Astrocyte (in vitro differentiated cells and primary cell): ENCODE measurements around the gene SLC25A15. TPM values are rescaled to one million over a fixed set of nuclear protein-coding genes. Genes with fewer than 3 reads are reported as not detected.

Source experiments
- DNase-seq: peaks from one replicate; pipeline ENCODE4 v3.0.0-alpha.2; 2010; ENCODE audit warnings: low read depth
- FAIRE-seq: peaks from 2 replicates; lab custom pipeline; 2011; peaks lifted over from hg19 to GRCh38; lab: Jason Lieb, UNC
- H2AFZ ChIP-seq: 2 replicates; pipeline ENCODE4 v1.6.0; 2012; ENCODE audit warnings: low read depth, low read length, inconsistent platforms
- H3K27ac ChIP-seq: 2 replicates; pipeline ENCODE4 v1.5.1; 2011; ENCODE audit warnings: low read depth, low read length, inconsistent platforms
- H3K27me3 ChIP-seq: 2 replicates; pipeline ENCODE4 v1.6.0; 2011; ENCODE audit warnings: low read length, inconsistent platforms; ENCODE audit not compliant: insufficient read depth
- H3K36me3 ChIP-seq: 2 replicates; pipeline ENCODE4 v1.5.1; 2011; ENCODE audit warnings: low read length, inconsistent platforms; ENCODE audit not compliant: insufficient read depth
- H3K4me1 ChIP-seq: 2 replicates; pipeline ENCODE4 v1.5.1; 2011; ENCODE audit warnings: low read length, inconsistent platforms; ENCODE audit not compliant: insufficient read depth
- H3K4me2 ChIP-seq: 2 replicates; pipeline ENCODE4 v1.6.0; 2012; ENCODE audit warnings: low read length, inconsistent platforms
- H3K4me3 ChIP-seq: 2 replicates; pipeline ENCODE4 v1.5.1; 2011; ENCODE audit warnings: low read depth, mild to moderate bottlenecking, low read length, inconsistent platforms; ENCODE audit not compliant: insufficient read depth
- H3K79me2 ChIP-seq: 2 replicates; pipeline ENCODE4 v1.6.0; 2012; ENCODE audit warnings: mild to moderate bottlenecking, low read length, inconsistent platforms; ENCODE audit not compliant: insufficient read depth
- H3K9ac ChIP-seq: 2 replicates; pipeline ENCODE4 v1.6.0; 2012; ENCODE audit warnings: mild to moderate bottlenecking, low read length, inconsistent platforms
- H3K9me3 ChIP-seq: 2 replicates; pipeline ENCODE4 v1.5.1; 2012; ENCODE audit warnings: low read depth, mild to moderate bottlenecking, low read length, inconsistent platforms; ENCODE audit not compliant: insufficient read depth
- H4K20me1 ChIP-seq: 2 replicates; pipeline ENCODE4 v1.6.0; 2012; ENCODE audit warnings: low read length, inconsistent platforms; ENCODE audit not compliant: insufficient read depth
- H3K27ac Mint-ChIP-seq: one replicate; pipeline ENCODE4 v1.8.0; 2021; ENCODE audit warnings: mild to moderate bottlenecking, mixed read lengths; ENCODE audit not compliant: unreplicated experiment
- H3K27me3 Mint-ChIP-seq: one replicate; pipeline ENCODE4 v1.8.0; 2021; ENCODE audit warnings: low read depth, mixed read lengths; ENCODE audit not compliant: unreplicated experiment
- H3K36me3 Mint-ChIP-seq: one replicate; pipeline ENCODE4 v1.8.0; 2021; ENCODE audit warnings: low read depth, mixed read lengths; ENCODE audit not compliant: unreplicated experiment
- H3K4me1 Mint-ChIP-seq: one replicate; pipeline ENCODE4 v1.8.0; 2021; ENCODE audit warnings: low read depth, mixed read lengths; ENCODE audit not compliant: unreplicated experiment
- H3K4me3 Mint-ChIP-seq: one replicate; pipeline ENCODE4 v1.8.0; 2021; ENCODE audit warnings: mild to moderate bottlenecking, moderate library complexity, mixed read lengths; ENCODE audit not compliant: unreplicated experiment
- H3K9me3 Mint-ChIP-seq: one replicate; pipeline ENCODE4 v1.8.0; 2021; ENCODE audit warnings: mild to moderate bottlenecking, mixed read lengths; ENCODE audit not compliant: unreplicated experiment
- CTCF ChIP-seq: IDR thresholded peaks from 2 replicates; pipeline ENCODE4 v1.5.1; 2011; ENCODE audit warnings: low read depth, mild to moderate bottlenecking, inconsistent platforms, low read length, moderate library complexity; ENCODE audit not compliant: insufficient read depth
- EZH2 ChIP-seq: IDR thresholded peaks from 2 replicates; pipeline ENCODE4 v1.6.1; 2012; ENCODE audit warnings: mild to moderate bottlenecking, low read length, inconsistent platforms; ENCODE audit not compliant: insufficient read depth
- total RNA-seq: library from RNA; stranded (reverse); gene quantifications from 2 replicates; pipeline ENCODE4 v1.2.1, GENCODE V29; 2021

Gene SLC25A15
- total RNA-seq, 1 donor from 2014 or later = 11.7 TPM

GRCh38 chr13:40813667-40814454 is 24.4 kb downstream of the SLC25A15 start:
- Histone ChIP-seq H3K4me1 (no peaks in the 10 kb centered on the region), H3K4me2 (no peak overlapping the region), H2AFZ (no peak overlapping the region), H3K9me3 (no peaks in the 10 kb centered on the region), H3K27me3 (no peaks in the 10 kb centered on the region), H3K27ac (no peak overlapping the region), H3K79me2 (no peaks in the 10 kb centered on the region), H4K20me1 (no peaks in the 10 kb centered on the region), H3K4me3 (no peak overlapping the region), H3K36me3 (peaks cover 10% of the 10 kb centered on the region), H3K9ac (no peak overlapping the region)
- Mint-ChIP-seq H3K27me3 (no peaks in the 10 kb centered on the region), H3K36me3 (peaks cover 24% of the 10 kb centered on the region), H3K4me3 (no peak overlapping the region), H3K27ac (no peak overlapping the region), H3K4me1 (no peaks in the 10 kb centered on the region), H3K9me3 (peaks cover 9% of the 10 kb centered on the region)
- FAIRE-seq = no peak
- DNase-seq = no peak
- peak; percentile 44 for TF ChIP-seq CTCF
- no peak for TF ChIP-seq EZH2

- no peak overlapping the region for H3K9ac ChIP-seq
- H3K4me1 ChIP-seq = no peaks in the 10 kb centered on the region
- H3K36me3 ChIP-seq = peaks cover 4% of the 10 kb centered on the region
- H3K4me1 Mint-ChIP-seq = no peaks in the 10 kb centered on the region
- no peaks in the 10 kb centered on the region for H3K9me3 ChIP-seq
- DNase-seq (no peak), FAIRE-seq (no peak)
- H3K4me3 Mint-ChIP-seq = no peak overlapping the region
- no peaks in the 10 kb centered on the region for H3K79me2 ChIP-seq
- peaks cover 21% of the 10 kb centered on the region for H3K36me3 Mint-ChIP-seq
- H3K4me2 ChIP-seq = no peak overlapping the region
- H3K9me3 Mint-ChIP-seq = peaks cover 9% of the 10 kb centered on the region
- H3K27ac Mint-ChIP-seq = no peak overlapping the region
- H3K4me3 ChIP-seq = no peak overlapping the region
- H2AFZ ChIP-seq = no peak overlapping the region
- H3K27me3 ChIP-seq = no peaks in the 10 kb centered on the region
- H3K27ac ChIP-seq = no peak overlapping the region
- no peak for TF ChIP-seq EZH2
- TF ChIP-seq CTCF = no peak
- no peaks in the 10 kb centered on the region for H3K27me3 Mint-ChIP-seq
- H4K20me1 ChIP-seq = no peaks in the 10 kb centered on the region
Measured at GRCh38 chr13:40814803-40815202, 25.4 kb downstream of the SLC25A15 start.

GRCh38 chr13:40818926-40819325 is 29.5 kb downstream of the SLC25A15 start:
- Mint-ChIP-seq H3K27me3 (no peaks in the 10 kb centered on the region), H3K4me3 (no peak overlapping the region), H3K4me1 (no peaks in the 10 kb centered on the region), H3K9me3 (peaks cover 7% of the 10 kb centered on the region), H3K27ac (no peak overlapping the region), H3K36me3 (peaks cover 8% of the 10 kb centered on the region)
- TF ChIP-seq CTCF (no peak), EZH2 (no peak)
- no peaks in the 10 kb centered on the region for H3K4me1 ChIP-seq
- H3K36me3 ChIP-seq = no peaks in the 10 kb centered on the region
- no peak overlapping the region for H3K4me3 ChIP-seq
- H3K4me2 ChIP-seq = no peak overlapping the region
- no peak overlapping the region for H2AFZ ChIP-seq
- DNase-seq (no peak), FAIRE-seq (no peak)
- no peaks in the 10 kb centered on the region for H3K79me2 ChIP-seq
- no peak overlapping the region for H3K9ac ChIP-seq
- no peaks in the 10 kb centered on the region for H3K27me3 ChIP-seq
- H4K20me1 ChIP-seq = no peaks in the 10 kb centered on the region
- no peaks in the 10 kb centered on the region for H3K9me3 ChIP-seq
- H3K27ac ChIP-seq = no peak overlapping the region
